Natural killer cell (primary cell): ENCODE measurements around the gene IL3RA. TPM values are rescaled to one million over a fixed set of nuclear protein-coding genes. Genes with fewer than 3 reads are reported as not detected.
"Not testable (repeated sequence)": the region's sequence is repeated elsewhere in the genome, so short reads cannot be mapped to it uniquely, and the experiment has no call there.

Source experiments
- ATAC-seq, 3 donors: fragments of 150-1000 bp in 2 of 3; fragments of 200-7000 bp in 1 of 3; cut with Tn5 transposase; 1 replicate in 1 of 3; 2 replicates in 2 of 3; pipeline ENCODE4 v1.10.0; 2021; ENCODE audit warnings: mild to moderate bottlenecking in 2 of 3, moderate library complexity in 2 of 3
- DNase-seq, 2 donors: peaks; one replicate each; pipeline versions ENCODE4 v3.0.0 to v3.0.0-alpha.2; 2013 to 2021; ENCODE audit warnings: mixed read lengths in 1 of 2
- H3K27ac ChIP-seq: one replicate; pipeline ENCODE4 v1.5.1; 2013; ENCODE audit warnings: mild to moderate bottlenecking, low read length
- H3K27me3 ChIP-seq: one replicate; pipeline ENCODE4 v1.6.1; 2013; ENCODE audit warnings: low read length; ENCODE audit not compliant: control insufficient read depth, insufficient read depth
- H3K36me3 ChIP-seq: one replicate; pipeline ENCODE4 v1.6.1; 2013; ENCODE audit warnings: low read length; ENCODE audit not compliant: control insufficient read depth, insufficient read depth
- H3K4me1 ChIP-seq: one replicate; pipeline ENCODE4 v1.6.1; 2013; ENCODE audit warnings: low read length; ENCODE audit not compliant: control insufficient read depth, insufficient read depth
- H3K4me3 ChIP-seq: one replicate; pipeline ENCODE4 v1.5.1; 2013; ENCODE audit warnings: low read length
- H3K9me3 ChIP-seq: one replicate; pipeline ENCODE4 v1.6.1; 2013; ENCODE audit warnings: low read length; ENCODE audit not compliant: control insufficient read depth, insufficient read depth
- H3K27ac Mint-ChIP-seq, 2 donors: one replicate each; pipeline ENCODE4 v1.8.0; 2022; ENCODE audit warnings: mild to moderate bottlenecking in 2 of 2, mixed read lengths in 2 of 2, moderate library complexity in 1 of 2
- H3K27me3 Mint-ChIP-seq, 2 donors: one replicate each; pipeline ENCODE4 v1.8.0; 2022; ENCODE audit warnings: low read depth in 2 of 2, mixed read lengths in 2 of 2
- H3K36me3 Mint-ChIP-seq: one replicate; pipeline ENCODE4 v1.8.0; 2022; ENCODE audit warnings: mixed read lengths
- H3K4me1 Mint-ChIP-seq, 2 donors: one replicate each; pipeline ENCODE4 v1.8.0; 2022; ENCODE audit warnings: mixed read lengths in 2 of 2
- H3K4me3 Mint-ChIP-seq: one replicate; pipeline ENCODE4 v1.8.0; 2022; ENCODE audit warnings: mild to moderate bottlenecking, moderate library complexity, mixed read lengths
- H3K9me3 Mint-ChIP-seq, 2 donors: one replicate each; pipeline ENCODE4 v1.8.0; 2022; ENCODE audit warnings: mixed read lengths in 2 of 2
- CTCF ChIP-seq: fragments of 200-600 bp; IDR thresholded peaks from one replicate; pipeline ENCODE4 v1.8.0; 2022; ENCODE audit warnings: antibody characterized with exemption
- WGBS: methylation state at CpG from one replicate; pipeline ENCODE4 v1.1.7; 2013; ENCODE audit warnings: missing lambda C conversion rate; ENCODE audit not compliant: insufficient coverage; 5-methylcytosine and 5-hydroxymethylcytosine counted together
- intact Hi-C: fragments of 100-400 bp; cut with micrococcal nuclease; formaldehyde crosslinking; loops from one replicate; pipeline ENCODE4 v1.14.2; 2022
- total RNA-seq, 4 donors: library from RNA; stranded (reverse); fragments of 120-200 nt in 1 of 4; gene quantifications; one replicate each; pipeline versions ENCODE4 v1.2.3 to v1.2.4, GENCODE V29; 2013 to 2022

The IL3RA gene
- total RNA-seq, 3 donors from 2014 or later (not counting 1 experiment from before 2014, with no cell fraction given) = 3.3 to 97.9 (median 4.4) TPM

DNA sequence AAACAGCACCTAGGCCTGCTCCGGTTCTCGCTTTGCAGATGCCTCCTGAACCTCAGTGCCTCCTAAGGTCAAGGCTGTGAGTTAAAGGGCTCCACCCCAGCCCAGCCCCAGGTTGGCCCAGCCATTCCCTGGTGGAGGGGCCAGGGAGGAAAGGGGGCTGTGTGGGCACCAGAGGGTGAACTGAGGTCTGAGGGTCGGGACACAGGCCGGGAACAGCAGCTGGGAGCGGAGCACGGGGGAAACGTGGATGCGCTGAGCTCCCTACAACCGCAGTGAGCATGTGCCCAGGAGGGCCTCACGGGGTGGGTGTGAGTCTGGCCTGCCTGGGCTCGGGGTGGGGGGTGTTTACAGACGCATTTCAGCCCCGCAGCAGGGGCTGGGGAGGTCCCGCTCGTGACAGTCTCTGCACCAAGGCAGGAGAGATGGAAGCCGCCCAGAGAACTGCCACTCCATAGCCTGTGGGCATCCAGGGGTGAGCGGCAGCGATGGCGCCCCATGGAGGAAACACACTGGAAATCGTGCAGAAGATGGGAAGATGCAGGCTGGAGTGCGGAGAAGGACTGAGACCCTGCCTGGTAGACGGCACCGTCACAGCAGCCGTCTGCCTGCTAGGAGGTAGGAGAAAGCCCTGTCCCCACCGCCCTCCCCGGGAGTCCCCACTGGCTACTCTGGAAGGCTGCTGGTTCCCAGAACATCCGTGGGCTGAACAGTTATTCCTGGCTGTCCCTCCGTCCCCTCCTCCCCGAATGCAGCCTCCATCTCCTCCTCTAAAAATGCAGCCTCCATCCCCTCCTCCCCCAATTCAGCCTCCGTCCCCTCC lies 65.2 kb downstream of the IL3RA start:
- H3K9me3 Mint-ChIP-seq = no peaks in the 10 kb centered on the region
- no peaks in the 10 kb centered on the region for H3K4me1 ChIP-seq
- no peak overlapping the region for H3K27ac Mint-ChIP-seq
- no peak for DNase-seq
- H3K27me3 Mint-ChIP-seq = no peaks in the 10 kb centered on the region
- TF ChIP-seq CTCF = no peak
- ATAC-seq = no peak
- 97% methylated on average over 30 of the region's 30 CpGs for WGBS
- no peaks in the 10 kb centered on the region for H3K27me3 ChIP-seq
- intact Hi-C loops = no loop called here
- H3K36me3 ChIP-seq = peaks cover 46% of the 10 kb centered on the region
- no peaks in the 10 kb centered on the region for H3K9me3 ChIP-seq
- H3K4me1 Mint-ChIP-seq = no peaks in the 10 kb centered on the region
- no peak overlapping the region for H3K4me3 ChIP-seq
- H3K27ac ChIP-seq = no peak overlapping the region
- no peak overlapping the region for H3K4me3 Mint-ChIP-seq
- H3K36me3 Mint-ChIP-seq = no peaks in the 10 kb centered on the region

DNA sequence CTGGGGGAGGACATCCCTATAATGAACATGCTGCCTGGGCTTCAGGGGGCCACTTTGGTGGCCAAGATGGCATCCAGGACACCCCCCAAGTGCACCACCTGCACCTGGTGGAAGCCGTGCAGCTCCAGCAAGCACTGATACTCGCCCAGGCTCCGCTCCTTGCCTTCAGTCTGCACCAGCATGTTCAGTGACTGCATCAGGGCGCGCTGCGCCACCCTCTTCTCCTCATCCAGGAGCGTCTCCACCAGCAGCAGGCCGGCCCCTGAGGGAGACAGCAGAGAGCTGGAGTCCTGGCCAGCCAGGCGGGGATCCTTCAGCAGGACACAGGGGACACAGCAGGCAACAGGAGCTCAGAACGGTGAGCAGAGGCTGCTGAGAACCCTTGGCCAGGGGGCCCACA lies 66.6 kb downstream of the IL3RA start:
- no peak for DNase-seq
- Mint-ChIP-seq H3K27ac (no peak overlapping the region), H3K36me3 (no peaks in the 10 kb centered on the region), H3K9me3 (no peaks in the 10 kb centered on the region), H3K4me1 (no peaks in the 10 kb centered on the region), H3K4me3 (no peak overlapping the region), H3K27me3 (no peaks in the 10 kb centered on the region)
- Histone ChIP-seq H3K27ac (no peak overlapping the region), H3K4me3 (no peak overlapping the region), H3K36me3 (peaks cover 57% of the 10 kb centered on the region), H3K27me3 (no peaks in the 10 kb centered on the region), H3K4me1 (no peaks in the 10 kb centered on the region), H3K9me3 (no peaks in the 10 kb centered on the region)
- ATAC-seq = no peak
- intact Hi-C loops = no loop called here
- WGBS = 99% methylated on average over 10 of the region's 10 CpGs
- TF ChIP-seq CTCF = no peak

GRCh38 chrX:1403867-1404266 lies 67.3 kb downstream of the IL3RA start:
- H3K4me3 ChIP-seq, DNase-seq, ATAC-seq, H3K27ac ChIP-seq, H3K9me3 Mint-ChIP-seq, H3K4me1 ChIP-seq, H3K9me3 ChIP-seq, H3K4me3 Mint-ChIP-seq, H3K4me1 Mint-ChIP-seq, H3K36me3 Mint-ChIP-seq, H3K27ac Mint-ChIP-seq, H3K27me3 Mint-ChIP-seq, intact Hi-C loops, H3K27me3 ChIP-seq: not testable (repeated sequence)
- peaks cover 57% of the 10 kb centered on the region for H3K36me3 ChIP-seq
- whole genome bisulfite sequencing = 98% methylated on average over 3 of the region's 3 CpGs

- H3K4me1 ChIP-seq, H3K27me3 ChIP-seq, H3K4me1 Mint-ChIP-seq, ATAC-seq, H3K4me3 Mint-ChIP-seq, DNase-seq, H3K27ac Mint-ChIP-seq, intact Hi-C loops, H3K27ac ChIP-seq, H3K4me3 ChIP-seq, H3K27me3 Mint-ChIP-seq, H3K9me3 Mint-ChIP-seq, H3K9me3 ChIP-seq, H3K36me3 Mint-ChIP-seq: not testable (repeated sequence)
- H3K36me3 ChIP-seq = peaks cover 57% of the 10 kb centered on the region
- 98% methylated on average over 2 of the region's 2 CpGs for WGBS
These were observed 69.2 kb downstream of the IL3RA start for GRCh38 chrX:1405769-1406168.
